Effector CD4-positive, alpha-beta T cell (primary cell): ENCODE data around the gene STX1B.

Experiments
- DNase-seq: peaks from one replicate; pipeline ENCODE4 v3.0.0-alpha.2; 2020

The STX1B gene

GRCh38 chr16:30974348-30974747, 36.1 kb downstream of the STX1B start:
- no peak for DNase-seq

- DNase-seq = no peak
Measured at GRCh38 chr16:30972872-30973271, 37.6 kb downstream of the STX1B start.

- DNase-seq = no peak
Measured at GRCh38 chr16:30971298-30971697, 39.1 kb downstream of the STX1B start.

- DNase-seq = no peak
Measured at GRCh38 chr16:30969246-30969842, 41.1 kb downstream of the STX1B start.

GRCh38 chr16:30967795-30968194, 42.6 kb downstream of the STX1B start:
- DNase-seq = no peak

GRCh38 chr16:30966033-30966619, 44.3 kb downstream of the STX1B start:
- no peak for DNase-seq

GRCh38 chr16:30965436-30965835, 45.0 kb downstream of the STX1B start:
- DNase-seq = no peak

- DNase-seq = no peak
Measured at GRCh38 chr16:30964574-30965226, 45.7 kb downstream of the STX1B start.

GRCh38 chr16:30963925-30964511, 46.4 kb downstream of the STX1B start:
- no peak for DNase-seq

GRCh38 chr16:30961384-30961783, 49.1 kb downstream of the STX1B start:
- DNase-seq = no peak

- peak; percentile 65 for DNase-seq
Measured at GRCh38 chr16:30958175-30959079, 52.0 kb downstream of the STX1B start.

GRCh38 chr16:30957456-30958174, 52.8 kb downstream of the STX1B start, which contains the start of gene SETD1A:
Gene SETD1A, plus strand, starts transcription at chr16:30957754. Its CDS starts 978 bp downstream, at chr16:30958732.
- DNase-seq = peak; percentile 97

GRCh38 chr16:30956601-30957455, 53.6 kb downstream of the STX1B start:
- peak; percentile 82 for DNase-seq

- DNase-seq = no peak
Measured at GRCh38 chr16:30954993-30955392, 55.4 kb downstream of the STX1B start.

- peak; percentile 49 for DNase-seq
Measured at GRCh38 chr16:30953511-30954124, 56.8 kb downstream of the STX1B start.

- no peak for DNase-seq
Measured at GRCh38 chr16:30953111-30953510, 57.3 kb downstream of the STX1B start.

GRCh38 chr16:30951750-30952149, 58.7 kb downstream of the STX1B start:
- DNase-seq = no peak

- no peak for DNase-seq
Measured at GRCh38 chr16:30951193-30951592, 59.2 kb downstream of the STX1B start.

GRCh38 chr16:30950516-30951065, 59.8 kb downstream of the STX1B start:
- DNase-seq = no peak
